ENCODE measurements around the gene PRRT1B. TPM values are rescaled to one million over a fixed set of nuclear protein-coding genes. Genes with fewer than 3 reads are reported as not detected.

The PRRT1B gene
- total RNA-seq, 6 donors from 2014 or later = 1.8 to 10.5 (median 8.0) TPM

GRCh38 chr9:131534721-131535237, 10.5 kb upstream of the PRRT1B start:
- 45 to 46% methylated on average over 8 of the region's 8 CpGs for WGBS, 2 donors
- Histone ChIP-seq H3K27me3 (no peaks in the 10 kb centered on the region), H3K27ac (no peak overlapping the region), H3K4me3 (no peak overlapping the region), H3K4me1 (peaks cover 11 to 16% (median 12%) of the 10 kb centered on the region in 4 donors), H3K36me3 (peaks cover 0 to under 1% (median 0%) of the 10 kb centered on the region in 4 donors), H3K9me3 (no peaks in the 10 kb centered on the region)
- TF ChIP-seq POLR2A (IDR thresholded peaks at IDR 0.05) (no peak), CTCF (IDR thresholded peaks at IDR 0.05) (no peak), EP300 (IDR thresholded peaks at IDR 0.05) (no peak), POLR2AphosphoS5 (IDR thresholded peaks at IDR 0.05) (no peak)
- no peak for DNase-seq
- ATAC-seq (ENCODE audit: low FRiP score in 2 of 2) = no peak

GRCh38 chr9:131537946-131538345, 7.4 kb upstream of the PRRT1B start:
- Histone ChIP-seq H3K4me1 (no peaks in the 10 kb centered on the region), H3K4me3 (no peak overlapping the region), H3K36me3 (no peaks in the 10 kb centered on the region), H3K27ac (no peak overlapping the region), H3K27me3 (no peaks in the 10 kb centered on the region), H3K9me3 (peaks cover 2 to 8% (median 7%) of the 10 kb centered on the region in 4 donors)
- WGBS, 2 donors = 95 to 97% methylated on average over 19 of the region's 19 CpGs
- TF ChIP-seq POLR2A (IDR thresholded peaks at IDR 0.05) (no peak), EP300 (IDR thresholded peaks at IDR 0.05) (no peak), POLR2AphosphoS5 (IDR thresholded peaks at IDR 0.05) (no peak), CTCF (IDR thresholded peaks at IDR 0.05) (no peak)
- peak in 1 of 2 donors; percentile 57 for DNase-seq
- ATAC-seq (ENCODE audit: low FRiP score in 2 of 2) = no peak

- DNase-seq = no peak
- 87 to 88% methylated on average over 7 of the region's 7 CpGs for WGBS, 2 donors
- Histone ChIP-seq H3K4me1 (no peaks in the 10 kb centered on the region), H3K4me3 (no peak overlapping the region), H3K27me3 (no peaks in the 10 kb centered on the region), H3K36me3 (no peaks in the 10 kb centered on the region), H3K9me3 (peaks cover 9 to 19% (median 15%) of the 10 kb centered on the region in 4 donors), H3K27ac (no peak overlapping the region)
- TF ChIP-seq EP300 (IDR thresholded peaks at IDR 0.05) (no peak), CTCF (IDR thresholded peaks at IDR 0.05) (no peak), POLR2A (IDR thresholded peaks at IDR 0.05) (no peak), POLR2AphosphoS5 (IDR thresholded peaks at IDR 0.05) (no peak)
- no peak for ATAC-seq (ENCODE audit: low FRiP score in 2 of 2)
Measured at GRCh38 chr9:131539223-131539923, 6.0 kb upstream of the PRRT1B start.

GRCh38 chr9:131543141-131543540, 2.2 kb upstream of the PRRT1B start:
- no peak for DNase-seq
- no peak overlapping the region for H3K27ac ChIP-seq
- no peaks in the 10 kb centered on the region for H3K36me3 ChIP-seq
- no peak for TF ChIP-seq CTCF (IDR thresholded peaks at IDR 0.05)
- peaks cover 0 to 21% (median 17%) of the 10 kb centered on the region in 4 donors for H3K27me3 ChIP-seq
- peaks cover 9 to 19% (median 15%) of the 10 kb centered on the region in 4 donors for H3K9me3 ChIP-seq
- no peak for ATAC-seq (ENCODE audit: low FRiP score in 2 of 2)
- WGBS, 2 donors = 88 to 92% methylated on average over 6 of the region's 6 CpGs
- H3K4me3 ChIP-seq = no peak overlapping the region
- peaks cover 11 to 19% (median 13%) of the 10 kb centered on the region in 4 donors for H3K4me1 ChIP-seq
